Hematopoietic multipotent progenitor cell treated with erythropoietin and hydrocortisone succinate and interleukin-3 and kit ligand, for 8 days (in vitro differentiated cells): ENCODE results near the gene SARS2.
"Not testable (repeated sequence)": the region's sequence is repeated elsewhere in the genome, so short reads cannot be mapped to it uniquely, and the experiment has no call there.

Source experiments
- DNase-seq: peaks from one replicate; pipeline ENCODE4 v3.0.0-alpha.2; 2015

Gene SARS2

GRCh38 chr19:38889803-38890202 is 40.8 kb downstream of the SARS2 start:
- DNase-seq = no peak

- DNase-seq = no peak
Measured at GRCh38 chr19:38888876-38889275, 41.7 kb downstream of the SARS2 start.

- DNase-seq = not testable (repeated sequence)
Measured at GRCh38 chr19:38884691-38885090, 45.9 kb downstream of the SARS2 start.

GRCh38 chr19:38883286-38883685 is 47.3 kb downstream of the SARS2 start:
- DNase-seq = no peak

- DNase-seq = no peak
Measured at GRCh38 chr19:38880882-38881609, 49.5 kb downstream of the SARS2 start.

GRCh38 chr19:38880076-38880881 is 50.3 kb downstream of the SARS2 start:
- no peak for DNase-seq

- no peak for DNase-seq
Measured at GRCh38 chr19:38879400-38879751, 51.2 kb downstream of the SARS2 start.

- DNase-seq = no peak
Measured at GRCh38 chr19:38878575-38879399, 51.8 kb downstream of the SARS2 start.

GRCh38 chr19:38877781-38878574 is 52.6 kb downstream of the SARS2 start, which contains the start of gene RINL:
Gene RINL, minus strand, starts transcription at chr19:38878275. Its CDS starts 1,533 bp downstream, at chr19:38876742.
- DNase-seq = peak; percentile 48

GRCh38 chr19:38875656-38876395 is 54.7 kb downstream of the SARS2 start:
- DNase-seq = peak; percentile 35

- not testable (repeated sequence) for DNase-seq
Measured at GRCh38 chr19:38873400-38873799, 57.2 kb downstream of the SARS2 start.

- no peak for DNase-seq
Measured at GRCh38 chr19:38870612-38871011, 60.0 kb downstream of the SARS2 start.

- peak; percentile 91 for DNase-seq
Measured at GRCh38 chr19:38869836-38870607, 60.5 kb downstream of the SARS2 start.

GRCh38 chr19:38869160-38869835 is 61.3 kb downstream of the SARS2 start:
- peak; percentile 54 for DNase-seq

GRCh38 chr19:38868551-38868950 is 62.0 kb downstream of the SARS2 start:
- DNase-seq = no peak

GRCh38 chr19:38867171-38867780 is 63.3 kb downstream of the SARS2 start:
- no peak for DNase-seq
